ENCODE data around the gene EXOC6B.
"Not testable (repeated sequence)": the region's sequence is repeated elsewhere in the genome, so short reads cannot be mapped to it uniquely, and the experiment has no call there.

The EXOC6B gene

DNA sequence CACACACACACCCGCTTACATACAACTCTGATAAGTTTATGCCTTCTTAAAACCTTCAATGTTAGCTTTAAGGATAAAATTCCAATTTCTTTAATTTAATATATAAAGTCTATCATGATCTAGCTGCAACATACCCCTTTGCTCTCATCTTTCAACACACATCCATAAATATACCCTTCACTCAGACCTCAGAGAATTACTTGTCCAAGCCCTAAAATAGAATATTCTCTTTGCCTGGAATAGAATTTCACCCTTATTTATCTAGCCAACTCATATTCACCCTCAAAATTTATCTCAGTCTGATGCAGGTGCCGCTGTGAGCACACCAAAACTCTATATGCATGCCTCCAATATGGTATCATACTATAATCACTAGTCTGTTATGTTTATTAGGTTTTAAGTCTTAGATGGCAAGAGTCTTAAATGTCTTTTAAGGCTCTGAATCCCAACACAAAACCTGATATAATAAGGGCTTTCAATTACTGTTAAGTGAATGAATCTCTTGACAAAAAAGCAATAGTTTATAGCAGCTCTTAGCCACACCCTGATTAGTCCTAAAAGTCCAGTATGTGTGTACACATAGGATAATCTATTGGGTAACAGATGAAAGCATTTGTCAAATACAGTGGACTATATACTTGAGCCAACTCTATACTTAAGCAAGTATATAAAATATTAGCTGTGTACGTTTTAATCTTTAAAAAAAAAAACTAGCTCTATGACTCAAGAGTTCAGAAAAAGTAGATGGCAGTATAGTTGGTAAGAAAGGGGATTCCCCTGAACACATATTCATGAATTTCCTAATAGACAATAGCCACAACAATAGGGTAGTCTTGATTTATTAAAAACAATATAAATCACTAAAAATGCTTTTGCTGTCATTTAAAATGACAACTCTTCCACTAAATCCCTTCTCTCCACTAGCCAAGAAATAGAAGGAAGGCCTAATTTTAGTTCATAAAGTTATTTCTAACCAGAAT is 144.5 kb downstream of the EXOC6B start:
- Histone ChIP-seq H3K9me3 (ENCODE audit: control insufficient read depth, insufficient read depth, low read length) (no peaks in the 10 kb centered on the region), H3K9ac (ENCODE audit: low read depth, low read length) (no peak overlapping the region), H3K4me1 (ENCODE audit: insufficient read depth, low read length) (no peaks in the 10 kb centered on the region; the same call in 1 of the 2 replicates), H3K36me3 (ENCODE audit: insufficient read depth, low read length) (no peaks in the 10 kb centered on the region)

DNA sequence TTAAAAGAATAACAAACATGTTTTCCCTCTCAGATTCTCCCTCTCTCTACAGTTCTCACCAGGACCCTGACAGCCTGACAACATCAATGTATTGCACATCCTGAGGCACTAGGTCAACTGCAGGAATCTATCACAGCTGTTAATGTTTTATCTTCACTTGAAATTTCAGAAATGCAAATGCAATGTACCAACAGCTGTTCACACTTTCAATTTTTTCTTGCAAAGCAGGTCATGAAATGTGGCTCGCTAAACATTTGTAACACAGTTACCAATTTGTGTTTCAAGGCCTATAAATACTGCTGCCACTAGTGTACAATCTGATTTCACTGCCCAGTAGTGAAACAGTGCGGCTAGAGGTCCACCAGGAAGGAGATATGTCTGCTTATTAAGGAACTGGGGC is 147.8 kb downstream of the EXOC6B start:
- Histone ChIP-seq H3K4me1 (ENCODE audit: insufficient read depth, low read length) (no peaks in the 10 kb centered on the region; the same call in 1 of the 2 replicates), H3K9me3 (ENCODE audit: control insufficient read depth, insufficient read depth, low read length) (no peaks in the 10 kb centered on the region), H3K36me3 (ENCODE audit: insufficient read depth, low read length) (no peaks in the 10 kb centered on the region), H3K9ac (ENCODE audit: low read depth, low read length) (no peak overlapping the region)

DNA sequence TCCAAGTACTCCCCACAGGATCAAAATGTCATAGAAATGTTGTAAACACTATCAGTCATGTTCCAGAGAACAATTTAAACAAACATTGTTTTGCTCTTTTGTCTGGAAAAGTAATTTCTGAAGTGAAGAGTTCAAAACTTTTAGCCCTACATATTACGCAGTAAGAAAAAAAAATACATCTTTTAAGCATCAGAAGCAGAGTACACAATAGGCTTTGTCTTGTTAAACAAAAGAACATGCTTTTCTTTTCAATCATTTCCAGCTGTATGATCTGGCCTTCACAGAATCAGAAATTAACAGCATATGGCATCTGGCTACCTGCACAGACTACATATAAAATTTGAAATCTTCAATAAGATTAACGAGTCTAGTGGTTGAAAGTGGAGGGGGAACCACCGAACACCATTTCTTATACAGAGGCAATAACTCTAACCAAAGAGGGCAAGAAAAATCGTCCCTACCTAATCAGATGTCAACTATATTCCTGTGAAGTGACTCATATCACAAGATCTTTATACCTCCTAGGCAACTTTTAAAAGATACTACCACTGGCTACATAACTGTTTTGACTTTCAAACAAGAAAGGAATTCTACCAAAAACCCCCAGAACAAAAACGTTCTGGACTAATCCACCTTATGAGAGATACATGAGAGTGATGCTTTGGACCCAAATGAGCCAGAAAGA is 149.3 kb downstream of the EXOC6B start:
- Histone ChIP-seq H3K4me1 (ENCODE audit: insufficient read depth, low read length) (no peaks in the 10 kb centered on the region; the same call in 1 of the 2 replicates), H3K9me3 (ENCODE audit: control insufficient read depth, insufficient read depth, low read length) (no peaks in the 10 kb centered on the region), H3K36me3 (ENCODE audit: insufficient read depth, low read length) (no peaks in the 10 kb centered on the region), H3K9ac (ENCODE audit: low read depth, low read length) (no peak overlapping the region)

DNA sequence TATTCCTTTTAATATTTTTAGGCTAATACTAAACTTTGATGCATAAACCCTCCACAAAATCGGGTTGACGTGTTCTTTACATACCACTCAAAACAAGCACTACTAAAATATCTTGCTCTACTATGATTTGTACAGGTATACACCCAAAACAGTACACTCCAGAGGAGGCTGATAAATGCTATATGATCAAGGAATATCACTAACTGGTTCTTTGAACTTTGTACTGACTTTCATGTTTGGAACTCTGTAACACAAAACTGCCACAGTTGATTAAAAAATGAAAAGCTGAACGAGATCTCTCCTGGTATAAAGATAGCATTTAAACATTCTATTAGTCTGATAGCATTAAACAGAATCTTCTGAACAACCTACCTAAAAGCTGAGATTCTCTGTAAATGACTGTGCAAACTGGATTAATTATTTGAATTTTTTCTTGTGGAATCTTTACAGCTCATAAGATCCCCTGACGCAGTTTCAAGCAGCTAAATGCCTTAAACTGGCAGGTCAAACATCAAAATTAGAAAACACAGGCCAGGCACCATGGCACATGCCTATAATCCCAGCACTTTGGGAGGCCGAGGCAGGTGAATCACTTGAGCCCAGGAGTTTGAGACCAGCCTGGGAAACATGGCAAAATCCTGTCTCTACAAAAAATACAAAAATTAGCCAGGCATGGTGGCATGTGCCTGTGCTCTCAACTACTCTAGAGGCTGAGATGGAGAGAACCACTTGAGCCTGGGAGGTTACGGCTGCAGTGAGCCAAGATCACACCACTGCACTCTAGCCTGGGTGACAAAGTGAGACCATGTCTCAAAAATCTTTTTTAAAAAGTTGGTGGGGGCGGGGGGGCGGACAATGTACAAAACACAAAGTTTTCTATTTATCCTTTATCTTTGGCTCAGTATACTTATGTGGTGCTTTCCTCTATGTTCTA is 150.6 kb downstream of the EXOC6B start:
- Histone ChIP-seq H3K9ac (ENCODE audit: low read depth, low read length) (no peak overlapping the region), H3K9me3 (ENCODE audit: control insufficient read depth, insufficient read depth, low read length) (no peaks in the 10 kb centered on the region), H3K36me3 (ENCODE audit: insufficient read depth, low read length) (no peaks in the 10 kb centered on the region), H3K4me1 (ENCODE audit: insufficient read depth, low read length) (no peaks in the 10 kb centered on the region; the same call in 1 of the 2 replicates)

DNA sequence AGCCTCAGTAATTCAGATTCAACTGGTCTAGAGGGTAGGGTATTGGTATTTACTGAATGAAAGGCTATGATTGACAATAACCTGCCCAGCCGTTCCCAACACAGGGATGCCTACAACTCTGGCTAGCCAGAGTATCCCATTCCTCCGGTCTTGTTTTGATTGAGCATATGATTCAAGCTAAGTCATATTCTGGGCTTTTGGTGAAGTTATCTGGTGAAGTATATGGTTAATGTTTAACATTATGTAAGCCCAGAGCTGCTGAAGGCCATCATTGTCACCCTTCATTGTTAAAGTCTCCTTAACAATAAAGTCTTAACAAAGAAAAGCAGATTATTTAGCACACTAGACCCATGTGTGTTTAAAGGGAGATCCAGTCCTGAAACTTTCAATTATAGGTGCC is 152.6 kb downstream of the EXOC6B start:
- Histone ChIP-seq H3K9me3 (ENCODE audit: control insufficient read depth, insufficient read depth, low read length) (no peaks in the 10 kb centered on the region), H3K36me3 (ENCODE audit: insufficient read depth, low read length) (no peaks in the 10 kb centered on the region), H3K9ac (ENCODE audit: low read depth, low read length) (no peak overlapping the region), H3K4me1 (ENCODE audit: insufficient read depth, low read length) (no peaks in the 10 kb centered on the region; the same call in 1 of the 2 replicates)

DNA sequence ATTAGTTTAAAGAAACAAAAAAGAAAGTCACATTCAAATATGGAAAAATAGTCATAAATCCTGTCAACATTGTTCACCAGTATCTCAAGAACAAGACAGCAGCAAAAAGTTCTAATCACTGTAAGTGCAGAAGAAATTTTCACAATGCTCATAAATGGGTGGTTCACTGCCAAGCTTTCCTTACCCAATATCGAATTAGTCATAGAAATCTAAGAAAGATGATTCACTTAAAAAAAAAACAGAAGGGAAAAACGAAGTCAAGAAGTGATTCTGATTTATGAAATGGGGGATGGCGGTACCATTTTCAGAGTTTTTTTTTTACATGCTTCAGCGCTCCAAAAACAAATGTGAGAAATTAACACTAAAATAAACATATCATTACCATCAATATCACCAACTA is 156.7 kb downstream of the EXOC6B start:
- H3K9me3 ChIP-seq (ENCODE audit: control insufficient read depth, insufficient read depth, low read length): peaks cover 3% of the 10 kb centered on the region; the same call in 1 of the 2 replicates
- H3K36me3 ChIP-seq (ENCODE audit: insufficient read depth, low read length): no peaks in the 10 kb centered on the region
- no peaks in the 10 kb centered on the region for H3K4me1 ChIP-seq (ENCODE audit: insufficient read depth, low read length)
- H3K9ac ChIP-seq (ENCODE audit: low read depth, low read length): no peak overlapping the region

DNA sequence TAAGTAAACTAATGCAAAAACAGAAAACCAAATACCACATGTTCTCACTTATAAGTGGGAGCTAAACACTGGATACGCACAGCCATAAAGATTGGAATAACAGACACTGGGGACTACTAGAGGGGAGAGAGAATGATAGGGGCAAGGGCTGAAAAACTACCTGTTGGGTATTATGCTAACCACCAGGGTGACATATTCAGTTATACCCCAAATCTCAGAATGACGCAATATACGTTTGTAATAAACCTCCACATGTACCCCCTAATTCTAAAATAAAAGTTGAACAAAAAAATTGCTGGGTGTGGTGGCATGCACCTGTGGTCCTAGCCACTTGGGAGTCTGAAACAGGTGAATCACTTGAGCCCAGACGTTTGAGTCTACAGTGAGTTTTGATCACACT is 157.2 kb downstream of the EXOC6B start:
- H3K9me3 ChIP-seq (ENCODE audit: control insufficient read depth, insufficient read depth, low read length): peaks cover 3% of the 10 kb centered on the region; the same call in 1 of the 2 replicates
- H3K4me1 ChIP-seq (ENCODE audit: insufficient read depth, low read length): no peaks in the 10 kb centered on the region
- no peak overlapping the region for H3K9ac ChIP-seq (ENCODE audit: low read depth, low read length)
- H3K36me3 ChIP-seq (ENCODE audit: insufficient read depth, low read length): no peaks in the 10 kb centered on the region

DNA sequence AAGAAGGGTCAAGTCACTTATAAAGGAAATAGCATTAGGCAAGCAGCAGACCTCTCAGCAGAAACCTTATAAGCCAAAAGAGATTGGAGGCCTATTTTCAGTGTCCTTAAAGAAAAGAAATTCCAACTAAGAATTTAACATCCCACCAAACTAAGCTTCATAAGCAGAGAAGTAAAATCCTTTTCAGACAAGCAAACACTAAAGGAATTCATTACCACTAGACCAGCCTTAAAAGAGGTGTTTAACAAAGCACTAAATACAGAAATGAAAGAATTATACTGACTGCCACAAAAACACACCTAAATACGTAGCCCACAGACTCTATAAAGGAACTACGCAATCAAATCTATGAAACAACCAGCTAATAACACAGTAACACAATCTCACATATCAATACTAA is 160.4 kb downstream of the EXOC6B start:
- Histone ChIP-seq H3K36me3 (ENCODE audit: insufficient read depth, low read length) (no peaks in the 10 kb centered on the region), H3K9me3 (ENCODE audit: control insufficient read depth, insufficient read depth, low read length) (peaks cover 3% of the 10 kb centered on the region; the same call in 1 of the 2 replicates), H3K4me1 (ENCODE audit: insufficient read depth, low read length) (no peaks in the 10 kb centered on the region), H3K9ac (ENCODE audit: low read depth, low read length) (no peak overlapping the region)

DNA sequence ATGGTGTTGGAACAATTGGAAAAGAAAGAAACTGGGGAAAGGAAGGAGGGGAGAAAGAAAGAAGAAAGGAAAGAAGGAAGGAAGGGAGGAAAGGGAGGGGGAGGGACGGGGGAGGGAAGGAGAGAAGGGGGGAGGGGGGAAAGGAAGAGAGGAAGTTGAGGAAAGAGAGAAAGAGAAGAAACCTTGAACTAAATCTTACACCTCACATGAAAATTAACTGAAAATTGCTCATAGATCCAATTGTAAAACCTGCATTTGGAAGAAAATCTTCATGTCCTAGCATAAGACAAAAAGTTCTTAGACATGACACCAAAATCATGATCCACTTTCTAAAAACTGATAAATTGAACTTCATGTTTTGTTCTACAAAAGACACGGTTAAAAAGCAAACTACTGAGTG is 163.8 kb downstream of the EXOC6B start:
- no peaks in the 10 kb centered on the region for H3K4me1 ChIP-seq (ENCODE audit: insufficient read depth, low read length)
- H3K9me3 ChIP-seq (ENCODE audit: control insufficient read depth, insufficient read depth, low read length): no peaks in the 10 kb centered on the region
- no peaks in the 10 kb centered on the region for H3K36me3 ChIP-seq (ENCODE audit: insufficient read depth, low read length)
- H3K9ac ChIP-seq (ENCODE audit: low read depth, low read length): no peak overlapping the region

DNA sequence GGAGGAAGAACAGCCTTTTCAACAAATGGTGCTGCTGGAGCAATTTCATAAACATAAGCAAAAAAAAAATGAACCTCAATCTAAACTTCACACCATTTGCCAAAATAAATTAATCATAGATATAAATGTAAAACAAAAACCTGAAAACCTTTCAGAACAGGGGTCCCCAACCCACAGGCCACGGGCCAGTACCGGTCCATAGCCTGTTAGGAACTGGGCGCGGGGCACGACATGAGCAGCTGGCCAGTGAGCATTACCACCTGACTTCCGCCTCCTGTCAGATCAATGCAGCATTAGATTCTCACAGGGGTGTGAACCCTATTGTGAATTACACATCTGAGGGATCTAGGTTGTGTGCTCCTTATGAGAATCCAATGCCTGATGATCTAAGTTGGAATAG is 176.0 kb downstream of the EXOC6B start:
- H3K36me3 ChIP-seq (ENCODE audit: insufficient read depth, low read length): no peaks in the 10 kb centered on the region
- H3K4me1 ChIP-seq (ENCODE audit: insufficient read depth, low read length): no peaks in the 10 kb centered on the region

DNA sequence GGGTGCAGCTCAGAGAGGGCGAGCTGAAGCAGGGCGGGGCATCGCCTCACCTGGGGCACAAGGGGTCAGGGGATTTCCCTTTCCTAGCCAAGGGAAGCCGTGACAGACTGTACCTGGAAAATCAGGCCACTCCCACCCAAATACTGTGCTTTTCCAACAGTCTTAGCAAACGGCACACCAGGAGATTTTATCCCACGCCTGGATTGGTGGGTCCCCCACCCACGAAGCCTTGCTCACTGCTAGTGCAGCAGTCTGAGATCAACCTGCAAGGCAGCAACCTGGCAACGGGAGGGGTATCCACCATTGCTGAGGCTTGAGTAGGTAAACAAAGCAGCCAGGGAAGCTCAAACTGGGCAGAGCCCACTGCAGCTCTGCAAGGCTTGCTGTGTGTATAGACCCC is 184.6 kb downstream of the EXOC6B start:
- not testable (repeated sequence) for H3K36me3 ChIP-seq (ENCODE audit: insufficient read depth, low read length); H3K4me1 ChIP-seq (ENCODE audit: insufficient read depth, low read length); H3K9me3 ChIP-seq (ENCODE audit: control insufficient read depth, insufficient read depth, low read length); H3K9ac ChIP-seq (ENCODE audit: low read depth, low read length)

More for the DNA sequence above, 176.0 kb downstream of the EXOC6B start:
- Histone ChIP-seq H3K9ac (ENCODE audit: low read depth, low read length) (no peak overlapping the region), H3K9me3 (ENCODE audit: control insufficient read depth, insufficient read depth, low read length) (no peaks in the 10 kb centered on the region)

DNA sequence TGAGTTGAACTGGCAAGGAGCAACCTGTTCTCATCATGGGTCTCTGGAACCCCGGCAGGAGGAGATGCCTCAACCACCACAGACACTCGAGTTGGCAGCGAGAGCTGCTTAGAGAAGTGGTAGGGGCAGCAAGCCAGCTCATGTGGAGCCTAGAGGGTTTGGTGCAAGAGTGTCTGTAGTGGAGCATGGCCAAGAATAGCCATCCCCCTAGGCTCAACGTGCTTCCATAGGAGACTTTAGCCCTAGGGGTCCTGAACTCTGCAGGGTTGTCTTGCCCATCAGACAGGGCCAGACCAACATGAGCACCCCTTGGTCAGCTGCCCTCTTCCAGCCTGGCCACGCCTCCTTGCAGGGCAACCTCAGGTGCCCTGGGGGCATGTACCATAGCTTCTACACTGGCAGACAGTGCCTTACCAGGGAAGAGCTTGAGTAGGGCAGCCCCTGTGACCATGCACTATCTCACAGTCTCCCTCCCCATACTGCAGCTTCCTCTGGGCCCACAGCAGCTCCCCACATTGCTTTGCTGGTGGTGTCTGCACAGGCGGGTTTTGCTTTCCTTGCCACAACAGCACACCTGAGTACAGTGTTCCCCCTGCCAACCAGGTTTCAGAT is 187.1 kb downstream of the EXOC6B start:
- H3K36me3 ChIP-seq (ENCODE audit: insufficient read depth, low read length): no peaks in the 10 kb centered on the region
- H3K9me3 ChIP-seq (ENCODE audit: control insufficient read depth, insufficient read depth, low read length): no peaks in the 10 kb centered on the region
- H3K4me1 ChIP-seq (ENCODE audit: insufficient read depth, low read length): no peaks in the 10 kb centered on the region

DNA sequence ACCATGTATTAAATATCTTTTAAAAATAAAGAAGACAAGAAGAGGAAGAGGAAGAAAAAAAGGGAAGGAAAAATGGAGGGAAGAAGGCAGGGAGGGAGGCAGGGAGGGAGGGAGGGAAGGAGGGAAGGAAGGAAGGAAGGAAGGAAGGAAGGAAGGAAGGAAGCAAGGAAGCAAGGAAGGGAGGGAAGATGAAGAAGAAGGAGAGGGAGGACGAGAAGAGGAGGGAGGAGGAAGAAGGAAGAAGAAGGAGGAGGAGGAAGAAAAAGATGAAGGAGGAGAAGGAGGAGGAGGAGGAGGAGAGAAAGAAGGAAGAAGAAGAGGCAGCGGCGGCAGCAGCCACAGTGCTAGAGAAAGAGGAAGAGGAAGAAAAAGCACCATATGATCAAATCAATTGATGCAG is 189.6 kb downstream of the EXOC6B start:
- no peak overlapping the region for H3K9ac ChIP-seq (ENCODE audit: low read depth, low read length)
- no peaks in the 10 kb centered on the region for H3K36me3 ChIP-seq (ENCODE audit: insufficient read depth, low read length)
- no peaks in the 10 kb centered on the region for H3K9me3 ChIP-seq (ENCODE audit: control insufficient read depth, insufficient read depth, low read length)
- no peaks in the 10 kb centered on the region for H3K4me1 ChIP-seq (ENCODE audit: insufficient read depth, low read length)

More for the DNA sequence above, 187.1 kb downstream of the EXOC6B start:
- no peak overlapping the region for H3K9ac ChIP-seq (ENCODE audit: low read depth, low read length)
